Spleen (tissue), 11 donors: ENCODE results near the gene WIPF2. TPM values are rescaled to one million over a fixed set of nuclear protein-coding genes. Genes with fewer than 3 reads are reported as not detected.

Experiments
- DNase-seq: peaks from one replicate; pipeline ENCODE4 v3.0.0-alpha.2; 2020
- H3K27ac ChIP-seq, 8 donors: fragments of 200-600 bp; sonication (generic) in 7 of 8; 1 replicate in 4 of 8; 2 replicates in 4 of 8; pipeline versions ENCODE4 v1.5.0 to v1.8.0; 2016 to 2021; ENCODE audit warnings: inconsistent platforms in 4 of 8, mild to moderate bottlenecking in 4 of 8, moderate library complexity in 1 of 8
- H3K27me3 ChIP-seq, 7 donors: fragments of 200-600 bp; sonication (generic) in 6 of 7; replicated peaks in 1 of 7; 1 replicate in 4 of 7; 2 replicates in 3 of 7; pipeline versions ENCODE4 v1.5.0 to v1.8.0; 2016 to 2021; ENCODE audit warnings: inconsistent platforms in 3 of 7, mild to moderate bottlenecking in 1 of 7
- H3K36me3 ChIP-seq, 6 donors: fragments of 200-600 bp; sonication (generic) in 5 of 6; 1 replicate in 4 of 6; 2 replicates in 2 of 6; pipeline versions ENCODE4 v1.5.0 to v1.8.0; 2016 to 2021; ENCODE audit warnings: inconsistent platforms in 2 of 6
- H3K4me1 ChIP-seq, 6 donors: fragments of 200-600 bp; sonication (generic) in 5 of 6; 1 replicate in 3 of 6; 2 replicates in 3 of 6; pipeline versions ENCODE4 v1.5.0 to v1.8.0; 2016 to 2021; ENCODE audit warnings: inconsistent platforms in 3 of 6
- H3K4me3 ChIP-seq, 8 donors: fragments of 200-600 bp; sonication (generic) in 7 of 8; 1 replicate in 4 of 8; 2 replicates in 4 of 8; pipeline versions ENCODE4 v1.5.0 to v1.8.0; 2016 to 2021; ENCODE audit warnings: inconsistent platforms in 4 of 8, mild to moderate bottlenecking in 4 of 8, moderate library complexity in 2 of 8
- H3K9me3 ChIP-seq, 8 donors: fragments of 200-600 bp; sonication (generic) in 7 of 8; 1 replicate in 4 of 8; 2 replicates in 4 of 8; pipeline versions ENCODE4 v1.5.0 to v1.8.0; 2016 to 2021; ENCODE audit warnings: inconsistent platforms in 4 of 8
- POLR2A ChIP-seq, 3 donors: fragments of 450-650 bp; IDR thresholded peaks; one replicate each; pipeline ENCODE4 v1.5.1; 2017; ENCODE audit warnings: antibody characterized with exemption in 3 of 3, mild to moderate bottlenecking in 1 of 3
- POLR2AphosphoS5 ChIP-seq, 3 donors: sonication (generic); formaldehyde crosslinking; IDR thresholded peaks; one replicate each; pipeline ENCODE4 v1.5.1; 2017; ENCODE audit warnings: antibody characterized with exemption in 3 of 3
- WGBS, 5 donors: extraction: QIAGEN DNeasy Blood & Tissue Kit in 3 of 5; methylation state at CpG; one replicate each; pipeline versions ENCODE4 v1.1.5 to v1.1.7; 2013 to 2018; 5-methylcytosine and 5-hydroxymethylcytosine counted together
- intact Hi-C: fragments of 100-400 bp; cut with DNase I; formaldehyde crosslinking; loops from one replicate; pipeline ENCODE4 v1.15.0; 2023; ENCODE audit warnings: low total_unique reads
- polyA plus RNA-seq, 3 donors: library from polyadenylated mRNA; stranded (reverse); fragments of 200-250 nt; gene quantifications; one replicate each; pipeline ENCODE4 v1.2.1, GENCODE V29; 2013
- total RNA-seq, 7 donors: library from RNA; depleted of rRNA in 3 of 7; stranded (reverse); fragments of >200 nt in 3 of 7; fragmentation: NEBNext Ultra II Directional in 4 of 7; extraction: Animal tissue kit (Norgen Biotek cat#: 25700) in 4 of 7; gene quantifications; one replicate each; pipeline versions ENCODE4 v1.1.0 to v1.2.1, GENCODE V29; 2016 to 2021
- TF ChIP-seq, protein P1 (sequence below), 11 experiments: fragments of 200-600 bp in 7 of 11; fragments of 450-650 bp in 4 of 11; sonication (generic) in 4 of 11; IDR thresholded peaks in 8 of 11; conservative IDR thresholded peaks in 3 of 11; 1 replicate in 7 of 11; 2 replicates in 4 of 11; pipeline versions ENCODE4 v1.4.0 to v1.8.0; 2016 to 2021; ENCODE audit warnings: antibody characterized with exemption in 11 of 11, inconsistent platforms in 4 of 11, mild to moderate bottlenecking in 1 of 11
- donor health status: healthy with polysubstance abuse.
- donor health status: DM: no; HTN: no; CAD: no; lungs with moderate emphysema.
- donor health status: DM: no; HTN: no; CAD: no.
- donor health status: Bipolar disorder and iron deficiency.
- donor health status: healthy.
- donor health status: DM: no; HTN: no; CAD: no.
- donor health status: DM: yes; HTN: yes; CAD: no.

WIPF2 gene
- total and polyA plus RNA-seq, 10 donors: 3.7 to 43.2 (median 20.1) TPM

DNA sequence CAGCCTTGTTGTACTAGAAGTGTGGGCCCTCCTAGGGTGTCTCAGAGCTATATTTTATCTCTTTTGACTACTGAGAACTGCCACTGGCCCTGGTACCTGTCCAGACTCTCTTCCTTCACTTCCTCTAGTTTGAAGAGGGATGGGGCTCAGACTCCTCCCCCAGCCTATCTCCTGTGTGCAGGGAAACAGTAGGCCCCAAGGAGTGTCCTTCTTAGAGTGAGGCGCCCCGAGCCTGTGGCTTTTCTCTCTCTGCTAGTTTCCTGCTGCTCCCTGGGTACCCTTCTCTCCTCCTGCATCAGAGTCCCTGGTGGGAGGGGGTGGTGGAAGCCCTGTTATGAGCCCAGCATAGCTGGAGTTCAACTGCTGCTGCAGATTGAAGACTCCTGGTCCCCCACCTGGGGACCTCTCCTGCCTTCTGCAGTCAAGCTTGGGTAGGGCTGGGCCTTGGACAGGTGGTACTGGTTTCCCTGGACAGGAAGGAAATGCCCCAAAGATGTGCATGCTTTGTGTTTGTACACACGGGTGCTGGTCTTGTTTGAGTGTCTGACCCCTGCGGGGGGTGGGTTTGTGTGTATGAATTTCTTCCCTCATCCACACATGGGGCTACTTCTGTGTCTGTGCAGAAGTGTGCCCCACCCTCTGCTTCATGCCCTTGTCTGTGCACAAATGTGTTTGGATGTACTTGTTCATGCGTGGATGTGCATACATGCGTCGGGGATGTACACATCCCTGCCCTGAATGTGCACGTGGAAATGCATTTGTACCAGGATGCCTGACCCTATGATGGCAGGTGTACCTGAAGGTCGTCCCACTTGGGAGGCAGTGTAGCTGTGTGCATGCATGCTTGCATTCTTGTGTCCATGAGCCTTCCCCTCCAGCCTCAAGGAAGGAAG, 96.8 kb downstream of the WIPF2 start:
- no peak for DNase-seq

DNA sequence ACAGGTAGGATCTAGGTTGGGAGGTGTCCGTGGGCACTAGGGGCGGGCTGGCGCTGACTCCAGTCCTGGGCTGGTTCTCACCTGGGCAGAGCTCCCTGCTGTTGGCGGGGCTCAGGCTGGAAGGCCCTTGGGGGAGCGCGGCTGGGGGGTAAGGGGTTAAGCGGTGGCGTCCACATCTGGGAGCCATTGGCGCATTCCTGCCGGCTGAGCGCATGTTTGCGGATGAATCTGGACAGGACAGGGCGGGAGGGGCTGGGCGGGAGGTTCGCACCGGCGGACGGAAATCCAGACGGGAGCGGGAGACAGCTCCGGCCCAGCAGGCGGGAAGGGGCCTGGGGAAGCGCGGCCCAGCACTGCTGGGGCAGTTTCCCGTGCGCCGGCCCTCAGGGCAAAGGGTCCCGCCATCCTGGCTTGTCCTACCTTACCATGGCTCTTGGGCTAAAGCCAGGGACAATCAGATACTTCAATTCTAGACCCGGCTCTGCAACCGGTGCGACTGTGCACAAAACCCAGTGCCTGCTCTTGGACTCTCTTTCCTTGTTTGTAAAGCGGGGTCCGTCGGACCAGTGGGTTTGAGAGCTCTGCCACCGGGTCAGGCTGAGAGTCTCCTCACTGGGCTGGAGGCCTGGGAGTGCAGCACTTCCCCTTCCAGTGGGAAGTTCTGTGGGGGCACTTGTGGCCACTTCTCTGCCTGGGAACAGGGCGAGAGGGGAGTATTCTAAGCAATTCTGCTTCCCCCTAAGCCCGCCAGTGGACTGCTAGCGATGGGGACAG, 97.7 kb downstream of the WIPF2 start:
- peaks cover 61 to 99% (median 92%) of the 10 kb centered on the region in 6 donors for H3K4me1 ChIP-seq
- H3K27ac ChIP-seq: peak overlapping the region; percentile 83 to 97 (median 92)
- no peaks in the 10 kb centered on the region for H3K9me3 ChIP-seq
- WGBS, 5 donors: 46 to 60% (median 60%) methylated on average over 36 to 38 of the region's 38 CpGs
- no peaks in the 10 kb centered on the region for H3K27me3 ChIP-seq
- no peaks in the 10 kb centered on the region for H3K36me3 ChIP-seq
- TF ChIP-seq, protein P1, sequence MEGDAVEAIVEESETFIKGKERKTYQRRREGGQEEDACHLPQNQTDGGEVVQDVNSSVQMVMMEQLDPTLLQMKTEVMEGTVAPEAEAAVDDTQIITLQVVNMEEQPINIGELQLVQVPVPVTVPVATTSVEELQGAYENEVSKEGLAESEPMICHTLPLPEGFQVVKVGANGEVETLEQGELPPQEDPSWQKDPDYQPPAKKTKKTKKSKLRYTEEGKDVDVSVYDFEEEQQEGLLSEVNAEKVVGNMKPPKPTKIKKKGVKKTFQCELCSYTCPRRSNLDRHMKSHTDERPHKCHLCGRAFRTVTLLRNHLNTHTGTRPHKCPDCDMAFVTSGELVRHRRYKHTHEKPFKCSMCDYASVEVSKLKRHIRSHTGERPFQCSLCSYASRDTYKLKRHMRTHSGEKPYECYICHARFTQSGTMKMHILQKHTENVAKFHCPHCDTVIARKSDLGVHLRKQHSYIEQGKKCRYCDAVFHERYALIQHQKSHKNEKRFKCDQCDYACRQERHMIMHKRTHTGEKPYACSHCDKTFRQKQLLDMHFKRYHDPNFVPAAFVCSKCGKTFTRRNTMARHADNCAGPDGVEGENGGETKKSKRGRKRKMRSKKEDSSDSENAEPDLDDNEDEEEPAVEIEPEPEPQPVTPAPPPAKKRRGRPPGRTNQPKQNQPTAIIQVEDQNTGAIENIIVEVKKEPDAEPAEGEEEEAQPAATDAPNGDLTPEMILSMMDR (IDR thresholded peaks at IDR 0.05 in 8 of 11, conservative IDR thresholded peaks at IDR 0.05 in 3 of 11): peak in 1 of 11 experiments; percentile 1
- TF ChIP-seq POLR2AphosphoS5 (IDR thresholded peaks at IDR 0.05): peak in 2 of 3 donors; percentile 61 to 71
- no peak for TF ChIP-seq POLR2A (IDR thresholded peaks at IDR 0.05)
- DNase-seq: peak; percentile 84
- intact Hi-C loops: no loop called here
- H3K4me3 ChIP-seq: peak overlapping the region in 6 of 8 donors; percentile 85 to 100 (median 96)

More for the DNA sequence above, 96.8 kb downstream of the WIPF2 start:
- Histone ChIP-seq H3K4me1 (peaks cover 61 to 99% (median 92%) of the 10 kb centered on the region in 6 donors), H3K36me3 (no peaks in the 10 kb centered on the region), H3K4me3 (peak overlapping the region in 1 of 8 donors; percentile 85), H3K27me3 (no peaks in the 10 kb centered on the region), H3K9me3 (no peaks in the 10 kb centered on the region), H3K27ac (peak overlapping the region in 6 of 8 donors; percentile 38 to 97 (median 94))
- TF ChIP-seq, protein P1 (IDR thresholded peaks at IDR 0.05 in 8 of 11, conservative IDR thresholded peaks at IDR 0.05 in 3 of 11): no peak
- TF ChIP-seq POLR2A (IDR thresholded peaks at IDR 0.05): no peak
- TF ChIP-seq POLR2AphosphoS5 (IDR thresholded peaks at IDR 0.05): no peak
- WGBS, 5 donors: 45 to 57% (median 52%) methylated on average over 7 to 9 of the region's 9 CpGs
- intact Hi-C loops: no loop called here

DNA sequence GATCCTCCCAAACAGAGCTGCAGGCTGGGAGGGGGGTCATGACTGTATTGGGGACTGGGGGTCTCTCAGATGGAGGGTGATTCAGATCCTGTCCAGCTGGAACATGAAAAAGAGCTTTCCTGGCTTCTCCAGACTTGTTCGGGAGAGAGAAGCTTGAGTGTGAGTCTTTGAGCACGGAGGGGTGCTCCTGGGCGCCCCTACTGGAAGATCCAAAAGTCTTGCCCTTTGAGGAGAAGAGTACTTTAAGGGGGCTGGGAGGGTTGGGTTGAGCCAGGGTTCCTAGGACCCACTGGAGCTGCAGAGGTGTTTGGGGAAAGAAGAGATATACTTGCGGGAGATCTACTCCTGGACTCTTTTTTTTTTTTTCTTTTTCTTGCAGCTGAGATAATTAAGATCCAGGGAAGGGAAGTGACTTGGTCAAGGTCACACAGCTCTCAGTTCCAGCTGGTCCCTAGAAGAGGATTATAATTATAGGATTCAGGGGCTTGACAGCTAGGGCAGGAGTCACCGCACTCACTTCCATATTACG, 98.3 kb downstream of the WIPF2 start:
- no peaks in the 10 kb centered on the region for H3K9me3 ChIP-seq
- 5 to 18% (median 9%) methylated on average over 6 of the region's 6 CpGs for WGBS, 5 donors
- H3K36me3 ChIP-seq: no peaks in the 10 kb centered on the region
- intact Hi-C loops: no loop called here
- peak; percentile 78 for DNase-seq
- H3K27ac ChIP-seq: peak overlapping the region; percentile 83 to 97 (median 92)
- no peaks in the 10 kb centered on the region for H3K27me3 ChIP-seq
- TF ChIP-seq, protein P1 (IDR thresholded peaks at IDR 0.05 in 8 of 11, conservative IDR thresholded peaks at IDR 0.05 in 3 of 11): peak in 10 of 11 experiments; percentile 2 to 59 (median 36)
- no peak for TF ChIP-seq POLR2A (IDR thresholded peaks at IDR 0.05)
- peaks cover 61 to 99% (median 92%) of the 10 kb centered on the region in 6 donors for H3K4me1 ChIP-seq
- H3K4me3 ChIP-seq: peak overlapping the region; percentile 85 to 100 (median 98)
